Myocyte (in vitro differentiated cells): ENCODE measurements around the gene LPAR2. TPM values are rescaled to one million over a fixed set of nuclear protein-coding genes. Genes with fewer than 3 reads are reported as not detected.

Experiments
- total RNA-seq: library from RNA; depleted of rRNA; stranded (reverse); fragments of >200 nt; gene quantifications from 2 replicates; pipeline ENCODE4 v1.2.3, GENCODE V29; 2014

LPAR2 gene
- total RNA-seq, 1 donor from 2014 or later = 3.7 TPM

Other genes with a start within 250 kb of the LPAR2 start
- 49.5 and 65.8 TPM in 2 replicates for gene GATAD2A, start 222.5 kb downstream of the LPAR2 start, total RNA-seq
- 0.91 and 1.4 TPM in 2 replicates for gene TSSK6, start 112.7 kb downstream of the LPAR2 start, total RNA-seq
- gene NDUFA13, start 112.0 kb downstream of the LPAR2 start, total RNA-seq = 18.0 and 46.5 TPM in 2 replicates
- gene YJEFN3, start 99.3 kb downstream of the LPAR2 start, total RNA-seq = 1.6 and 4.5 TPM in 2 replicates
- gene CILP2, start 90.0 kb downstream of the LPAR2 start, total RNA-seq = 0.26 and 0.62 TPM in 2 replicates
- gene PBX4, start 9.5 kb downstream of the LPAR2 start, total RNA-seq = 1.1 and 1.8 TPM in 2 replicates
- gene GMIP, start 15.4 kb upstream of the LPAR2 start, total RNA-seq = 12.4 and 13.3 TPM in 2 replicates
- 102 and 113 TPM in 2 replicates for gene ATP13A1, start 35.5 kb upstream of the LPAR2 start, total RNA-seq
- gene ZNF101, start 40.6 kb upstream of the LPAR2 start, total RNA-seq = 2.4 and 5.2 TPM in 2 replicates
- 5.4 and 5.6 TPM in 2 replicates for gene ZNF14, start 104.9 kb upstream of the LPAR2 start, total RNA-seq
- gene ZNF506, start 193.5 kb upstream of the LPAR2 start, total RNA-seq = 15.2 and 22.1 TPM in 2 replicates
- gene ZNF253, start 237.7 kb upstream of the LPAR2 start, total RNA-seq = 12.9 and 13.7 TPM in 2 replicates